GM19043 (cell line): ENCODE measurements around the gene FSHB.
A peak's percentile ranks its signal among the peaks of the same experiment; 100 is the strongest.
"Not testable (repeated sequence)": the region's sequence is repeated elsewhere in the genome, so short reads cannot be mapped to it uniquely, and the experiment has no call there.

ENCODE experiments used
- ATAC-seq: cut with Tn5 transposase; IDR thresholded peaks from one replicate; pipeline ENCODE4 v1.9.1; 2021; ENCODE audit warnings: low read depth; ENCODE audit not compliant: unreplicated experiment

FSHB gene

DNA sequence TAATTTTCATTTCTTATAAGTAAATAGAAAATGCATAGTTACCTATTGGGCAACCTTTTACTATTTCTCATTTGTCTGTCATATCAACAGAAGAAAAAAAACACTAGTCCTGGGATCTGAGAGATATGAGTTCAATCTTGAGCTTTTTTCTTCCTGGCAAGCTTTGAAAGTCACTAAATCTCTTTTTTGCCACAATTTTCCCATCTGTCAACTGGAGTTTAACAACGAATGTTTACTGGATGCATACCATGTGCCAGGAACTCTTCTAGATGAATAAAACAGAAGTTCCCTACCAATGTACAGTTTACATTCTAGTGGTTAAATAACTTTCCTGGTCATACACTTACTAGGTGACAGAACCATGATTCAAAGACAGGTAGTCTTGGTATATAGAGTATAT, 31.0 kb downstream of the FSHB start:
- no peak for ATAC-seq

DNA sequence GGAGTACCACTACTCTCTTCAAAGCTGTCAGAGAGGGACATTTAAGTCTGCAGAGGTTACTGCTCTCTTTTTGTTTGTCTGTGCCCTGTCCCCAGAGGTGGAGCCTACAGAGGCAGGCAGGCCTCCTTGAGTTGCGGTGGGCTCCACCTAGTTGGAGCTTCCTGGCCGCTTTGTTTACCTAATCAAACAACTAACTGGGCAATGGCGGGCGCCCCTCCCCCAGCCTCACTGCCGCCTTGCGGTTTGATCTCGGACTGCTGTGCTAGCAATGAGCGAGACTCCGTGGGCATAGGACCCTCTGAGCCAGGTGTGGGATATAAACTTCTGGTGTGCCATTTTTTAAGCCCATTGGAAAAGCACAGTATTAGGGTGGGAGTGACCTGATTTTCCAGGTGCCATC, 37.8 kb downstream of the FSHB start:
- ATAC-seq, result not testable (repeated sequence)

DNA sequence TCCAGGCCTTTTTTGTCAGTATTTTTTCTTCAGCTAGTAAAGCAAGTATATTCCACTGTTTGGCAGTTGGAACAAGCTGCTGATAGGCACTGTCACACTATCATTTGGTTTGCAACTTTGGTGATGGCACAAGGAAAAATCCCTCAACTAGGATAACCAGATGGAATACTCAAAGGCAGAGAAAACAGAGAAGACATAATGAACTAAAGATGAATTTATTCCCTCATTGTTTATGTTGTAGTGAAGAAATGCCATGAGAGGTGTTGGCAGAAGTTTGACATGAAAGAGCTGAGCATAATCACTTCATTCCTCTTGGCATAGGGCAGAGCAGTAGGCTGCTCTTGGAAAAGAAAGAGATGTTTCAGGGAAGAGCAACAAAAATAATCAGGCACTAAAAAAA, 39.9 kb downstream of the FSHB start:
- ATAC-seq, result no peak

DNA sequence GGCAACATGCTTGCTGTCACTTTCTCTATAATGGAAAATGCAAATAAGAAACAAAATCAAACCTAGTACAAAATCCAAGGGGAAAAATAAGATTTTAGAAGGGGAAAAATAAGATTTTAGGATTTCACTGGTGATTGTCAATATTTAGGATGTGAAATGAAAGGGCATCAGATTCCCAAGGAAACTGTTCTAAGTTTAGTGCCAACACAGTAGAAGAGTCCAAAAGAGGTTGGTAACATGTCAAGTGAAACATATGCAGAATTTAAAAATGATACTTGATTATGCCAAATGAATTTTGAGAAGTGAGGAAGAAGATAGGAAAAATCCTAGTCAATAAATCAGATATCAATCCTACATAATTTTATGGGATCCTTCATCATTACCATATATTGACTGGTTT, 46.4 kb downstream of the FSHB start:
- ATAC-seq, result no peak

DNA sequence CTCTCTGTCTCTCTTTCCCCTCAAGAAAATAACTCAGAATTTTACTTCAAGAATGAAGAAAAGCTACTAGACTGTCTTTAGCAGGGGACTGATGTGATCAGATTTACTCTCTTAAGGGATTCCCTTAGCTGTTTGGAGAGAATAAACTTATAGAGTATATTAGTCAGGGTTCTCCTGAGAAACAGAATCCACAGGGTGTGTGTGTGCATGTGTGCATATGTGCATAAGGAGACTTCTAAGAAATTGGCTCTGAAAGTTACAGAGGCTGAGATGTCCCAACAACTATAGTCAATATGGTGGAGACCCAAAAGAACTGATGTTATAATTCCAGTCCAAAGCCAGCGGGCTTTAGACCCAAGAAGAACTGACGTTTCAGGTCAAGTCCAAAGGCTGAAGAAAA, 49.0 kb downstream of the FSHB start:
- ATAC-seq, result no peak

DNA sequence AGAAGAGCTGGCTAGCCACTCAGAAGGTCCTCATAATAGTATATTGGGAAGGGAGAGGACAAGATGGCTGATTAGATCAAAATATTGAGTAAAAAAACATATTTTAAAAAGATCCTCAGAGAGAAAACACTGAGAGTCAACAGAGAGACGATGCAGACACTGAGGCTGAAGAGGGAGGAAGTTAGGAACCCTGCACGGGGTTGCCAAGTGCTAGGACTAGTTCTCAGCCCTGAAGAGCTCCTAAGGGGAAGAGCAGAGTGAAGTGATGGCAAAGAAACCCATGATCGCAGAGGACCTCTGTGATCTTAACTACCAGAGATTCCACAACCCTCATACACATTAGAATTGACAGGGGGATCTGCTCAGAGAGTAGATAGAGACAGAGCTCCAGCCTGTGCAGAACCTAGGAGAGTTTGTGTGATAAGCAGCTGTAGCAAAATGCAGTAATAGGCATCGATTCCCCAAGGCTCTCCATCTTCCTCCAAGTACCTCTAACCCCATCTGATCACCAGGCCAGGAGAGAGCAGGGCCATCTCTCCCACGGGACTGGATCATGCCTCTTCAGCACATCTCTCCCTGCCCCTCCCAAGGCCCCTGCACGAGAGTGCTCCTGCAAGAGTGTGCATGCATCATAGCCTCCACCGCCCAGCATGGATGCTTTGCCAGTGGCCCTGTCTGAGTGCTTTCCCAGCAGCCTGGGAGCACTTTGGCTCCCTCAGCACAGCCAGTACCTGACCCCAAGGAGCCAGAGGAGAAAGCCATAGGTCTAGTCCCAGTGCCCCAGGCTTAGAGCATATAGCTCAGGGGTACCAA, 50.9 kb downstream of the FSHB start:
- ATAC-seq, result peak; percentile 22

DNA sequence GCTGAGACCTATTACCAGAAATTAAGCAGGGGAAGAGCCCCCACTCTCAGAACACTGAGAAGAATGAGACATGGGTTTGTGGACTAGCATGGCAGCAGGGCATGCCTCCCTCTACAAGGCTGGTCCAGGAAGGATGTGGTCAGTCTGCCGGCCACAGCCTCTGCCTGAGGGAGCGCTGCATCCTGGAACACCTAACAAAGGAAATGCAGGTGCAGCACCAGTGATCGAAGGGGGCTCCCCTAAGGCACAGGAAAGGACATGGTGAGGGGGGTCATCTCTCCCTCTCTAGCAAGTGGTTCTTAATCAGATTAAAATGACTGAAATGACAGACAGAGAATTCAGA, 51.4 kb downstream of the FSHB start:
- ATAC-seq, result peak; percentile 94
